HG02943 (cell line): Measurements from ENCODE around the gene FEZF1.

Experiments used
- ATAC-seq: cut with Tn5 transposase; IDR thresholded peaks from one replicate; pipeline ENCODE4 v1.9.1; 2021; ENCODE audit warnings: mild to moderate bottlenecking, low read depth, moderate library complexity; ENCODE audit not compliant: unreplicated experiment

The FEZF1 gene

GRCh38 chr7:122273117-122273516, 31.4 kb downstream of the FEZF1 start:
- no peak for ATAC-seq

GRCh38 chr7:122269241-122269640, 35.3 kb downstream of the FEZF1 start:
- ATAC-seq = no peak

- no peak for ATAC-seq
Measured at GRCh38 chr7:122268101-122268500, 36.4 kb downstream of the FEZF1 start.

- no peak for ATAC-seq
Measured at GRCh38 chr7:122262246-122262645, 42.3 kb downstream of the FEZF1 start.

- ATAC-seq = no peak
Measured at GRCh38 chr7:122261442-122261841, 43.1 kb downstream of the FEZF1 start.

GRCh38 chr7:122261016-122261415, 43.5 kb downstream of the FEZF1 start:
- no peak for ATAC-seq

- ATAC-seq = no peak
Measured at GRCh38 chr7:122260336-122260735, 44.2 kb downstream of the FEZF1 start.

GRCh38 chr7:122258971-122259370, 45.6 kb downstream of the FEZF1 start:
- ATAC-seq = no peak

- ATAC-seq = no peak
Measured at GRCh38 chr7:122257056-122257455, 47.5 kb downstream of the FEZF1 start.

- no peak for ATAC-seq
Measured at GRCh38 chr7:122256046-122256445, 48.5 kb downstream of the FEZF1 start.

- ATAC-seq = no peak
Measured at GRCh38 chr7:122255454-122255853, 49.1 kb downstream of the FEZF1 start.
